Chondrocyte (in vitro differentiated cells): Measurements from ENCODE around the gene NR1I2. TPM values are rescaled to one million over a fixed set of nuclear protein-coding genes. Genes with fewer than 3 reads are reported as not detected.

Experiments
- DNase-seq: peaks from one replicate; pipeline ENCODE4 v3.0.0; 2021; ENCODE audit warnings: mixed read lengths, low spot score
- H3K27ac Mint-ChIP-seq: one replicate; pipeline ENCODE4 v1.8.0; 2021; ENCODE audit warnings: mild to moderate bottlenecking, moderate library complexity, mixed read lengths; ENCODE audit not compliant: unreplicated experiment
- H3K27me3 Mint-ChIP-seq: 2 replicates; pipeline ENCODE4 v1.8.0; 2021; ENCODE audit warnings: low read depth, mixed read lengths
- H3K36me3 Mint-ChIP-seq: 2 replicates; pipeline ENCODE4 v1.8.0; 2021; ENCODE audit warnings: low read depth, mixed read lengths
- H3K4me1 Mint-ChIP-seq: 2 replicates; pipeline ENCODE4 v1.8.0; 2021; ENCODE audit warnings: low read depth, mild to moderate bottlenecking, mixed read lengths
- H3K4me3 Mint-ChIP-seq: one replicate; pipeline ENCODE4 v1.8.0; 2021; ENCODE audit warnings: mild to moderate bottlenecking, moderate library complexity, mixed read lengths; ENCODE audit not compliant: unreplicated experiment
- H3K9me3 Mint-ChIP-seq: 2 replicates; pipeline ENCODE4 v1.8.0; 2021; ENCODE audit warnings: low read depth, mixed read lengths
- total RNA-seq: library from RNA; stranded (reverse); gene quantifications from 3 replicates; pipeline ENCODE4 v1.2.1, GENCODE V29; 2021
- TF ChIP-seq, protein P1 (sequence below): fragments of 200-600 bp; sonication (generic); IDR thresholded peaks from 2 replicates; pipeline ENCODE4 v1.5.0; 2021; ENCODE audit warnings: antibody characterized with exemption, mild to moderate bottlenecking, moderate library complexity

The NR1I2 gene
- total RNA-seq, 1 donor from 2014 or later = not detected

DNA sequence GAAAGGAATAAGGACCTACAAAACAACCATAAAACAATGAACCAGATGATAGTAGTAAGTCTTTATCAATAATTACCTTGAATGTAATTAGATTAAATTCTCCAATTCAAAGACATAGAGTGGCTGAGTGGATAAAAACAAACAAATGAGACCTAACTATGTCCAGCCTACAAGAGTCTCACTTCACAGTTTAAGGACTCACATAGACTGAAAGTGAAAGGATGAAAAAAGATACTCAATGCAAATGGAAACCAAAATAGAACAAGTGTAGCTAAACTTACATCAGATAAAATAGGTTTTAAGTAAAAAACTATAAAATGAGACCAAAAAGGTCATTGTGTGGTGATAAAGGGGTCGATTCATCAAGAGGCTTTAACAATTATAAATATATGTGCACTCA is 21.9 kb upstream of the NR1I2 start:
- no peak for DNase-seq
- TF ChIP-seq, protein P1, sequence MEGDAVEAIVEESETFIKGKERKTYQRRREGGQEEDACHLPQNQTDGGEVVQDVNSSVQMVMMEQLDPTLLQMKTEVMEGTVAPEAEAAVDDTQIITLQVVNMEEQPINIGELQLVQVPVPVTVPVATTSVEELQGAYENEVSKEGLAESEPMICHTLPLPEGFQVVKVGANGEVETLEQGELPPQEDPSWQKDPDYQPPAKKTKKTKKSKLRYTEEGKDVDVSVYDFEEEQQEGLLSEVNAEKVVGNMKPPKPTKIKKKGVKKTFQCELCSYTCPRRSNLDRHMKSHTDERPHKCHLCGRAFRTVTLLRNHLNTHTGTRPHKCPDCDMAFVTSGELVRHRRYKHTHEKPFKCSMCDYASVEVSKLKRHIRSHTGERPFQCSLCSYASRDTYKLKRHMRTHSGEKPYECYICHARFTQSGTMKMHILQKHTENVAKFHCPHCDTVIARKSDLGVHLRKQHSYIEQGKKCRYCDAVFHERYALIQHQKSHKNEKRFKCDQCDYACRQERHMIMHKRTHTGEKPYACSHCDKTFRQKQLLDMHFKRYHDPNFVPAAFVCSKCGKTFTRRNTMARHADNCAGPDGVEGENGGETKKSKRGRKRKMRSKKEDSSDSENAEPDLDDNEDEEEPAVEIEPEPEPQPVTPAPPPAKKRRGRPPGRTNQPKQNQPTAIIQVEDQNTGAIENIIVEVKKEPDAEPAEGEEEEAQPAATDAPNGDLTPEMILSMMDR = no peak
- no peak overlapping the region for H3K4me3 Mint-ChIP-seq
- no peaks in the 10 kb centered on the region for H3K4me1 Mint-ChIP-seq
- peaks cover 7% of the 10 kb centered on the region for H3K36me3 Mint-ChIP-seq
- H3K27ac Mint-ChIP-seq = no peak overlapping the region
- H3K9me3 Mint-ChIP-seq = peaks cover 43% of the 10 kb centered on the region
- no peaks in the 10 kb centered on the region for H3K27me3 Mint-ChIP-seq

DNA sequence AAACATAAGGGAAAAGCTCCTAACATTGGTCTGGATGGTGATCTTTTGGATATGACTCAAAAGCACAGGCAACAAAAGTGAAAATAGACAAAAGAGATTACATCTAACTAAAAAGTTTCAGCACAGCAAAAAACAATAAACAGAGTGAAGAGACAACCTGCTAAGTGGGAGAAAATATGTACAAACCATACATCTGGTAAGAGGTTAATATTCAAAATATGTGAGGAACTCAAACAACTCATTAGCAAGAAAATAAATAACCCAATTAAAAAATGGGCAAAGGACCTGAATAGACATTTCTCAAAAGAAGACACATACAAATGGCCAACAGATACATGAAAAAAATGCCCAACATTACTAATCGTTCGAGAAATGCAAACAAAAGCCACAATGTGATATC is 19.0 kb upstream of the NR1I2 start:
- TF ChIP-seq, protein P1 = no peak
- H3K9me3 Mint-ChIP-seq = peaks cover 30% of the 10 kb centered on the region
- no peak overlapping the region for H3K27ac Mint-ChIP-seq
- peaks cover 9% of the 10 kb centered on the region for H3K4me1 Mint-ChIP-seq
- no peak overlapping the region for H3K4me3 Mint-ChIP-seq
- H3K36me3 Mint-ChIP-seq = peaks cover 5% of the 10 kb centered on the region
- DNase-seq = no peak
- H3K27me3 Mint-ChIP-seq = no peaks in the 10 kb centered on the region

DNA sequence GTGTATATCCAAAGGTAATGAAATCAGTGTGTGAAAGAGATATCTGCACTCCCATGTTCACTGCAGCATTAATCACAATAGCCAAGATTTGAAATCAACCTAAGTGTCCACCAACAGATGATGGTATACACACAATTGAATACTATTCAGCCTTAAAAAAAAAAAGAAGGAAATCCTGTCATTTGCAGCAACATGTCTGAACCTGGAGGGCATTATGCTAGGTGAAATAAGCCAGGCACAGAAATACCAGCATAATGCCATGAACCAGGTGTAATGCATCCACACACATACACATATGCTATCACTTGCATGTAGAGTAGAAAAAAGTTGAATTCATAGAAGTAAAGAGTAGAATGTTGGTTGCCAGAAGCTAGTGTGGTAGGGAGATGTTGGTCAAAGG is 18.4 kb upstream of the NR1I2 start:
- Mint-ChIP-seq H3K36me3 (peaks cover 5% of the 10 kb centered on the region), H3K27me3 (no peaks in the 10 kb centered on the region), H3K27ac (no peak overlapping the region), H3K9me3 (peaks cover 30% of the 10 kb centered on the region), H3K4me1 (peaks cover 9% of the 10 kb centered on the region), H3K4me3 (no peak overlapping the region)
- DNase-seq = no peak
- TF ChIP-seq, protein P1 = no peak

DNA sequence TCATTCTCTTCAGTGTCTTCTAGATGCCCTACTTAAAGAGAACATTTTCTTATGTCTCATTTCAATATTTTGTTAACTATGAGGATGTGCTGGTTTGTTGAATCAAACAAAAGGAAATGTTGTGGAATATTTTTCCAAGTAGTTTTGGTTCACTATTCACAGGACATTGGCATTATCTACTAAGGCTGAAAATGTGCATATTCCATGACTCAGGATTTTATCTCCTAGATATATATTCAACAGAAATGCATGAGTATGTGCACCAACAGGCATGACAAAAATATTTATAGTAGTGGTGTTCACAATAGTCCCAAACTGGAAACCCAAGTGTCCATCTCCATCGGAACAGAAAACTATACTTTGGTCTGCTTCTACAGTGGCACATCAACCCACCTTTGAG is 16.7 kb upstream of the NR1I2 start:
- H3K4me1 Mint-ChIP-seq = peaks cover 23% of the 10 kb centered on the region
- no peak overlapping the region for H3K27ac Mint-ChIP-seq
- no peak overlapping the region for H3K4me3 Mint-ChIP-seq
- H3K36me3 Mint-ChIP-seq = peaks cover 5% of the 10 kb centered on the region
- H3K9me3 Mint-ChIP-seq = peaks cover 25% of the 10 kb centered on the region
- TF ChIP-seq, protein P1 = no peak
- H3K27me3 Mint-ChIP-seq = no peaks in the 10 kb centered on the region
- DNase-seq = no peak

DNA sequence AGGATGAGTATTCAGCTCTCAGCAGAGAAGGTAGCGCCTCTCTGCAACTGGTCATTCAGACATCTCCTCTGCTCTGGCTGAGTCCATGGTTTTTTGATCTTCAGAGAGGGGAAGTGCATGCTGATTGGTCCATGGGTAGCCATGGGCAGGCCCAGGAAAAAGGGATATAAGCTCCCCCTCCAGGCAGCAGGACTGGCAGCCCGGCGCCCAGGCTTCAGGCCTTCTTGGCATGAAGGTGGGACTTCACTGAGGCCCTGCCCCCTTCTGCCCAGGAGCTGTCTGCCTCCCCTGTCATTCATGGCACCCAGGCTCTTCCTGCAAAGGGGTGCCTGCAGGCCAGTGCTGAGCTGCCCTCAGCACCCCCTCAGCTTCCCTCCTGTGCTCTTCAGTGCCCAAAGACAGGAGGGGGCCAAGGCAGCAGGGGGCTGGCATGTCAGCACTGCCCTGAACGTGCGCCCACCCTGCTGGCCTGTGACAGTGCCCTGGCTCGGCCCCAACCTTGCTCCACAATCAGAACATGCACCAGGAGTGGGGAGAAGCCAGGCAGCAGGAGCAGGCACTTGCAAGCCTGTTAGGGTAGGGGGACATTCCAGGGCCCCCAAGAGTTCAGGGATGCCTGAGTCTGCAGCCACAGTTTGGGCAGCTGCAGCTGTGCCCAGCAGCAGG is 13.8 kb upstream of the NR1I2 start:
- no peaks in the 10 kb centered on the region for H3K9me3 Mint-ChIP-seq
- peaks cover 29% of the 10 kb centered on the region for H3K4me1 Mint-ChIP-seq
- no peak overlapping the region for H3K27ac Mint-ChIP-seq
- TF ChIP-seq, protein P1 = no peak
- H3K4me3 Mint-ChIP-seq = no peak overlapping the region
- no peaks in the 10 kb centered on the region for H3K36me3 Mint-ChIP-seq
- H3K27me3 Mint-ChIP-seq = no peaks in the 10 kb centered on the region
- DNase-seq = no peak
